ENCODE measurements around the gene GUCD1. TPM values are rescaled to one million over a fixed set of nuclear protein-coding genes. Genes with fewer than 3 reads are reported as not detected.
"Not testable (repeated sequence)": the region's sequence is repeated elsewhere in the genome, so short reads cannot be mapped to it uniquely, and the experiment has no call there.

GUCD1 gene
- total RNA-seq (10 to 100 TPM; 85.6 to 98.6 (median 89.4) TPM), polyA plus RNA-seq (100 to 1,000 TPM; 153 to 301 (median 160) TPM)

DNA sequence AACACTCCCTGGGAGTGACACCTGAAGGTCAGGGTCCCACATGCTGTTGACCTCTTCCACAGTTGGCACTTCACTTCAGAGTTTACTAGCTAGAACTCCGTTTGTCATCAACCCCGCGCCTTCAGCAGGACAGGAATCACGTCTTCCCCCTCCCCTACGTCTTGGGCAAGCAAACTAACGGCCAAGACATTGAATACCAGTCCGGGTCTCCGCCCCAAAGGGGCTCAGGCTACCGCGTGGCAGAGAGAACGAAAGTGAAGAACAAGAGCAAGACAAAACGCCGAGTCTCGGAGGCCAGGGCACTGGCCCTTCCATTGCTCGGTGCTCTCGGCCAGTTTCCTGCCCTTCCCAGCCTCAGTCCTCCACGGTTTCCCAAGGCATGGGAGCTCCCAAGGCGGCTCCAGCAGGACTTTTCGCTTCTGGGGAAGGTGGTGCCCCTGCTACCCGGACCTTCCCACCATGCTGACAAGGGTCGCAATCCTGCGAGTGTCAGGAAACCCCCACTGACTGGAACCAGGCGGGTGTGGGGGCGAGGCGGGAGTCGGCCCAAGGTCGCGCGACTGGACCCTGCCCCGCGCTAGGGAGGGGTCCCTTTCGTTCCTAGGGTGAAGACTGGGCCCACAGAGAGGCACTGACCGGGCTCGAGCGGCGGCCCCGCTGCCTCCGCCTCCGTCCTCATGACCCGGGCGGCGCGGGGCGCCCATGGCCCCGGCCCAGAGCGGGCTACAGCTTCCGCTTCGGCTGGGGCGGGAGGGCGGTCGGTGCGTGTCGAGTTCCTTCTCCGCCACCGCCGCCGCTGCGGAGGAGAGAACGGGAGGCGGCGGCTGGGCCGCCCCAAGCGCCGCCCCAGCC lies at the start of gene GUCD1:
TSS of gene GUCD1 (minus strand) at position 826 of the 852 bp plus-strand sequence. CDS start at position 679, 147 bp downstream.
- DNase-seq = no peak
- intact Hi-C loops (cut with DNase I) = loop anchor here (2.0 kb wide), 1 partner anchor 38 kb away; the partner anchor contains the start of gene LRRC75B

DNA sequence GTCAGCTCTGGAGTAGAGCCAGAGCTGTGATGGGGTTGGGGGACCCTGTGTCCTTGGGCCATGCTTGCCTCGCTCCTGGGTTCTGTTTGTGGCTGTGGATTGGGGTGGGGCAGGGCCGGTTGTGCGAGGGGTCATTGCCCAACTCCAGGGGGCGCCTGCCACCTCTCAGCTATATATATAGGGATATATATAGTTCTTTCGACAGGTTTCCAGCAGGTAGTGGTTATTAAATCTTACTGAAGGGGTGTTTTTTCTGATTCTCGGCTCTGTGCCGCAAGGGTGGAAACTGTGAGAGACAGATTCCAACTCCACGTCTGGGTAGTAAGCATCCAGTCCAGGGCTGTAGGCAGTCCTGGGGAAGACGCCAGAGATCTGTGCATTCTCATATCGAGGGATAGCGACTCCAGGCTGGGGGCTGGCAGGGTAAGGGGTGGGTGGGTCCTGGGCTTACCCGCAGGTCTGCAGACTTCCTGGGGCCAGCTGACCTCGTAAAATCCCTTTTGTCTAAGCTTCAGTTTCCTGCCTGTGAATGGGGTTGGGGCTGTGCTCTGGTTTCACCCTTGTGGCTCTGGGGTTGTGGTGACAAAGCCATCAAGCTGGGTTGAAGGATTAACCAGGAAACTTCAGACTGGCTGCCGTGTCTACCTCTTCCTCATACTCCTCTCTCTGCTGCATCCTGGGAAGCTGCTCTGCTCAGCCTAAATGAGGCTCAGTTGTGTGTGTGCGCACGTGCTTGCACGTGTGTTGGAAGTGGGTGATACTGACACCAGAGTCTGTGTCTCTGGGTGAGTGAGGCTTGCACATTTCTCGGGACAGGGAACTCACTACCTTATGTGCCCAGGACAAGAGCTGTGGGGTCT lies 49.1 kb upstream of the GUCD1 start:
- intact Hi-C loops (cut with DNase I); H3K9me3 ChIP-seq; H3K27me3 ChIP-seq; H3K36me3 ChIP-seq; DNase-seq: not testable (repeated sequence)
- peaks cover 0 to 20% (median 17%) of the 10 kb centered on the region in 4 donors for H3K4me1 ChIP-seq
- peak overlapping the region in 3 of 4 donors; percentile 13 to 29 (median 15) for H3K4me3 ChIP-seq
- WGBS, 2 donors = 13% methylated on average over 18 of the region's 18 CpGs
- H3K27ac ChIP-seq = peak overlapping the region in 3 of 4 donors; percentile 10 to 56 (median 38)

More for the DNA sequence above, at the start of gene GUCD1:
- Histone ChIP-seq H3K4me3 (peak within 1 kb of the TSS; percentile 91 to 99 (median 94)), H3K36me3 (peaks cover 0 to 22% (median 10%) of the 10 kb centered on the region in 4 donors), H3K27ac (peak within 1 kb of the TSS; percentile 99), H3K27me3 (no peaks in the 10 kb centered on the region), H3K4me1 (peaks cover 0 to 51% (median 47%) of the 10 kb centered on the region in 4 donors), H3K9me3 (no peaks in the 10 kb centered on the region)
- 0 to 1% methylated on average over 64 of the region's 64 CpGs for WGBS, 2 donors
- TF ChIP-seq EP300 (IDR thresholded peaks at IDR 0.05) (no peak), POLR2AphosphoS5 (IDR thresholded peaks at IDR 0.05) (peak; percentile 76 to 90 (median 82)), POLR2A (IDR thresholded peaks at IDR 0.05) (peak; percentile 51 to 81)
- TF ChIP-seq, protein P1, sequence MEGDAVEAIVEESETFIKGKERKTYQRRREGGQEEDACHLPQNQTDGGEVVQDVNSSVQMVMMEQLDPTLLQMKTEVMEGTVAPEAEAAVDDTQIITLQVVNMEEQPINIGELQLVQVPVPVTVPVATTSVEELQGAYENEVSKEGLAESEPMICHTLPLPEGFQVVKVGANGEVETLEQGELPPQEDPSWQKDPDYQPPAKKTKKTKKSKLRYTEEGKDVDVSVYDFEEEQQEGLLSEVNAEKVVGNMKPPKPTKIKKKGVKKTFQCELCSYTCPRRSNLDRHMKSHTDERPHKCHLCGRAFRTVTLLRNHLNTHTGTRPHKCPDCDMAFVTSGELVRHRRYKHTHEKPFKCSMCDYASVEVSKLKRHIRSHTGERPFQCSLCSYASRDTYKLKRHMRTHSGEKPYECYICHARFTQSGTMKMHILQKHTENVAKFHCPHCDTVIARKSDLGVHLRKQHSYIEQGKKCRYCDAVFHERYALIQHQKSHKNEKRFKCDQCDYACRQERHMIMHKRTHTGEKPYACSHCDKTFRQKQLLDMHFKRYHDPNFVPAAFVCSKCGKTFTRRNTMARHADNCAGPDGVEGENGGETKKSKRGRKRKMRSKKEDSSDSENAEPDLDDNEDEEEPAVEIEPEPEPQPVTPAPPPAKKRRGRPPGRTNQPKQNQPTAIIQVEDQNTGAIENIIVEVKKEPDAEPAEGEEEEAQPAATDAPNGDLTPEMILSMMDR (IDR thresholded peaks at IDR 0.05) = no peak

DNA sequence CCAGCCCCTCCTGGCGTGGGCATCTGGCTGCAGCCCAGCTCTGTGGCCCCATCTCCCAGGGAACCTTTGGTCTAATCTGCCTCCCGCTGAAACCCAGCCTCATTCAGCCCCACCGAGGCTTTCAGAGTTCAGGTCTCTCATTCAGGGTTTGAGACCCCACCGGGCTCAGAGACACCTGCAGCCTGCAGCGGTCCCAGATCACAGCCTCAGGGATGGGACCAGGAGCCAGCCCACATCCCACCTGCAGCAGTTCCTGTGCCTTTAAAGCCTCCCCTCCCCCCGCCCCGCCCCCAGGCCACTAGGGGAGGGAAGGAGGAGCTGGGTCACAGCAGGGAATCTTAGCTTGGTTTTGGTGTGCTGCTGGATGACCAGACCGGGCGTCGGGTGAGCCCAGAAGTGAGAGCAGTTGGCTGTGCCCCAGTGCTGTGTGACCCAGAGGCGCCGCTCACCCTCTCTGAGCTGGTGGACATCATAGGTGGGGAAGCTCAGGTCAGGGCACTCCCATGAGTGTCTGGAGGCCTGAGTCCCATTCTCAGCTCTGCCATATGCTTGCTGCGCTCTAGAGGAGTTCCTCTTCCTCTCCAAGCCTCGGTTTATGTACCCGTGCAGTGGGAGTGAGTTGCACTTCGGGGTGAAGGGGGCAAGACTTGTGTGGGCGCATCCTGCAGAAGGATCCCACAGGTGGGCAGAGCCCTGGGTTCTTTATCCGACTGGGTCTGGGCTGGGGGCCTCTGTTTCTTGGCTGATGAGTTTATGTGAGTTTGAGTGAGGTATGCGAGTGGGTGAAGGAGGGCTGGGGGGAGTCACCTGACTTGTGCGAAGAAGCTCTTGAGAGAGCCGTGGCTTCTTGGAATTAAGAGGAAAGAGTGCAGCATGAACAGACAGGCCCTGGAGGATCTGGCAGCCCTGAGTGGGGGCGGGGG lies 48.2 kb upstream of the GUCD1 start, which contains the start of gene GGT1:
TSS of gene GGT1 (plus strand) at position 347 of the 923 bp plus-strand sequence. CDS start 7,889 bp downstream, outside the sequence.
- 47 to 68% methylated on average over 22 of the region's 22 CpGs for WGBS, 2 donors
- Histone ChIP-seq H3K4me3 (peak within 1 kb of the TSS in 3 of 4 donors; percentile 13 to 29 (median 15)), H3K27ac (peak within 1 kb of the TSS in 3 of 4 donors; percentile 10 to 56 (median 38)), H3K4me1 (peaks cover 0 to 20% (median 17%) of the 10 kb centered on the region in 4 donors)
- DNase-seq; H3K36me3 ChIP-seq; H3K27me3 ChIP-seq; H3K9me3 ChIP-seq; intact Hi-C loops (cut with DNase I): not testable (repeated sequence)

DNA sequence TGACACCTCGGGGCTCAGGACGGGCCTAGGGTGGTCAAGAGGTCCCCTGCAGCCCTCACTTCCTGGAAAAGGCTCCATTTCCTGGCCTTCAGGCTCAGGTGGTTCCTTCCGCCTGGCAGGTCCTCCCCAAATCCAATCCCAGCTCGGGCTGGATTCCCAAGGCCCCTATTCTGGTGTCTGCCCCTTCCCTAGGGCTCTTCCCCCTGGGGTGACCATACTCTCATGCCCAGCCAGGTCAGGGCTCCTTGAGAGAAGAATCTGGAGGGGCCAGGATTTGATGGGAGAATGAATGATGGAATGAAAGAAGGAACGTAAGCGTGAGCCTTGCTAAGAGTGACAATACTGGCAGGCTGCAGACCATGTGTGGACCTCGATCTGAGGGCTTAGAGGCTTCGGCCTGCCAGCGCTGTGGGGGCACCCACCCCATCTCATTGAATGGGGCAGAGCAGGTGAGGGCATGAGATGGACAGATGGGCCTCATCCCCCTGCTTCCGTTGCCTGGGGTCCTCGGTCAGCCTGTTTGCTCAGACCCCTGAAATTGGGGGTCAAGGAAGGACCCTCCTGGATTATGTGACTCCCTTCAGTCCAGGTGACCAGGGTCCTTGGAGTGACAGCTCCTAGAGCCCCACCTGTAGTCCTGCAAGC lies 47.3 kb upstream of the GUCD1 start:
- H3K4me1 ChIP-seq = peaks cover 0 to 20% (median 17%) of the 10 kb centered on the region in 4 donors
- H3K27ac ChIP-seq; H3K36me3 ChIP-seq; DNase-seq; H3K27me3 ChIP-seq; intact Hi-C loops (cut with DNase I); H3K9me3 ChIP-seq; H3K4me3 ChIP-seq: not testable (repeated sequence)
- WGBS, 2 donors = 73 to 84% methylated on average over 11 of the region's 11 CpGs

DNA sequence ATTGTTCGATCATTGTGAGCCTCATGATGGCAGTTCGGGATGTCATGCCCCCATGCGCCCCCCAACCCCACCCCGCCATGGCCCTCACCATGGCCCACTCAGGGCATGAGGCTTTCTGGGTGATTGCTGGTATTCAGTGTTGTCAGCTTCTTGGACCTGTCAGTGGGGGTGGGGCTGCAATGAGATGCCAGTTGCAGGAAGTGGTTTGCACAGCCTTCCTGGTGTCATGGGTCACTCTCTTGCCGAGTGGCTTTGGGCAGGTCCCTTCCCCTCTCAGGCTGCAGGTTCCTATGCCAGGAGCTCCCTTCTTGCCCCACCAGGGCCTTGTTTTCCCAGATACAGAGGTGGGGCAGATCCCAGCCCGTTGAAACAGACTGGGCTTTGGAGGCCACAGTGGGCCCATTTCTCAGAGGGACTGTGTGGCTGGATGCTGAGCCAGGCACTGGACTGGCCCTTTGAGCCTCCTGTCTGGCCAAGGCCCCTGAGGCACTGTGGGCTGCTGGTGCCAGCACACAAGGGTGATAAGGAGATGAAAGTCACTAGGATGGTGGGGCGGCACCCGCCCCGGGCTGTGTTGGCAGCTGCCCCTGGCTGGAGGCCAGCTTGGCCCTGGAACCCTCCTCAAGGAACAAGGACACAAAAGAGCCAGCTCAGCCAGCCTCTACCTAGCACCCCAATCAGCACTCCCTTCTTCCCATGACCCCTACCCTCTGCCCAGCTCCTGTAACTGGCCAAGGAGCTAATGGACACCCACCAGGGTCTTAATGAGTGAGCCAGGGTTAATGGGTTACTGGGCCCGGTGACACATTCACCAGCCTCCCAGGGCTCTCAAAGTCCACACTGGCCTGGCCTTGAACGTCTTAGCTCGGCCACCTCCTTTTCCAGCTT lies 46.5 kb upstream of the GUCD1 start:
- TF ChIP-seq EP300 (IDR thresholded peaks at IDR 0.05) (no peak), POLR2AphosphoS5 (IDR thresholded peaks at IDR 0.05) (no peak), POLR2A (IDR thresholded peaks at IDR 0.05) (no peak)
- TF ChIP-seq, protein P1 (IDR thresholded peaks at IDR 0.05) = no peak
- Histone ChIP-seq H3K4me1 (peaks cover 0 to 20% (median 17%) of the 10 kb centered on the region in 4 donors), H3K36me3 (no peaks in the 10 kb centered on the region), H3K27ac (no peak overlapping the region), H3K27me3 (no peaks in the 10 kb centered on the region), H3K4me3 (no peak overlapping the region), H3K9me3 (no peaks in the 10 kb centered on the region)
- DNase-seq = no peak
- intact Hi-C loops (cut with DNase I) = no loop called here
- WGBS, 2 donors = 39 to 66% methylated on average over 12 of the region's 12 CpGs

DNA sequence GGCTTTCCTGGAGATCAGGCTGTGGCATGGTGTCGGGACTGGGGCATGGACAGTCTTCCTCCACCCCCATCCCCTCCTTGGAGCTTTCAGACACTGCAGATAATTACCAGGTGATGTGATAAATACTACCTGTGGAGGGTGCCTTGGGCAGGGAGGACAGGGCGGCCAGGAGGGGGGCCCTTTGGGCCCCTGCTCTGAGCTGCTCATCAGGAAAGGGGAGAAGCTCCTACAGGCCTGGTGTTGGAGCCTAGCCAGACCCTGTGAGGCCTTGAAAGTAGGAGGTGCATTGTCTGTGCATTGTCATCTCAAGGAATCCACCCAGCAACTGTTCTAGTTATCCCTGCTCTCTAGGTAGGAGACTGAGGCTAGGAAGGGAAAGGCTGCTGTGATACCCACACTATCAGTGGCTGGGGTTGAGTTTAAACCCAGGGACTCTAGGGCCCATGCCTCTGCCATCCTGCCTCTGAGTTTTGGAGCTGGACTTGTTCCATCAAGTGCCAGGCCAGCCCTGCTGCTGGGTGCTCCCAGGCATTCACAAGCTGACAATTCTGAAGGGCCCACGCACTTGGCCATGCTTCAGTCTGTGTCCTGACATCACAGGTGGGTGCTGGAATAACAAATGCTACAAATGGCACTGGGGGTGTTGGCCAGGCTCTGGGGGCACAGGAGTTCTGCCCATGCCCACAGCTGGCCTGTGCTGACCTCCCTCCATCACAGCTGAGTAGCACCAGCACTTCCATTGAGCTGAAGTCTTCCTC lies 45.2 kb upstream of the GUCD1 start:
- H3K4me1 ChIP-seq = peaks cover 0 to 20% (median 17%) of the 10 kb centered on the region in 4 donors
- H3K27ac ChIP-seq; H3K9me3 ChIP-seq; DNase-seq; H3K36me3 ChIP-seq; H3K4me3 ChIP-seq; intact Hi-C loops (cut with DNase I); H3K27me3 ChIP-seq: not testable (repeated sequence)
- 94 to 95% methylated on average over 3 of the region's 3 CpGs for WGBS, 2 donors
